Glutamatergic neuron (in vitro differentiated cells): ENCODE results near the gene FSTL1. TPM values are rescaled to one million over a fixed set of nuclear protein-coding genes. Genes with fewer than 3 reads are reported as not detected.

Source experiments
- DNase-seq: peaks from one replicate; pipeline ENCODE4 v3.0.0; 2022
- H3K27ac Mint-ChIP-seq: one replicate; pipeline ENCODE4 v1.8.0; 2020; ENCODE audit warnings: mild to moderate bottlenecking, mixed read lengths, inconsistent platforms; ENCODE audit not compliant: unreplicated experiment
- H3K27me3 Mint-ChIP-seq: one replicate; pipeline ENCODE4 v1.8.0; 2020; ENCODE audit warnings: mild to moderate bottlenecking, moderate library complexity, mixed read lengths, inconsistent platforms; ENCODE audit not compliant: unreplicated experiment
- H3K36me3 Mint-ChIP-seq: one replicate; pipeline ENCODE4 v1.8.0; 2020; ENCODE audit warnings: mild to moderate bottlenecking, mixed read lengths, inconsistent platforms; ENCODE audit not compliant: unreplicated experiment
- H3K4me1 Mint-ChIP-seq: one replicate; pipeline ENCODE4 v1.8.0; 2020; ENCODE audit warnings: mild to moderate bottlenecking, low read depth, mixed read lengths, inconsistent platforms; ENCODE audit not compliant: unreplicated experiment
- H3K4me3 Mint-ChIP-seq: one replicate; pipeline ENCODE4 v1.8.0; 2020; ENCODE audit warnings: mild to moderate bottlenecking, mixed read lengths, inconsistent platforms; ENCODE audit not compliant: unreplicated experiment
- H3K9me3 Mint-ChIP-seq: one replicate; pipeline ENCODE4 v1.8.0; 2020; ENCODE audit warnings: mild to moderate bottlenecking, moderate library complexity, mixed read lengths, inconsistent platforms; ENCODE audit not compliant: unreplicated experiment
- total RNA-seq: library from RNA; stranded (reverse); fragmentation: NEBNext Ultra II Directional; extraction: Animal tissue kit (Norgen Biotek cat#: 25700); gene quantifications from one replicate; pipeline ENCODE4 v1.2.1, GENCODE V29; 2021; ENCODE audit not compliant: unreplicated experiment
- TF ChIP-seq, protein P1 (sequence below): fragments of 200-600 bp; sonication (generic); IDR thresholded peaks from one replicate; pipeline ENCODE4 v1.5.0; 2021; ENCODE audit not compliant: partially characterized antibody, unreplicated experiment

The FSTL1 gene
- total RNA-seq, 1 donor from 2014 or later: 206 TPM

DNA sequence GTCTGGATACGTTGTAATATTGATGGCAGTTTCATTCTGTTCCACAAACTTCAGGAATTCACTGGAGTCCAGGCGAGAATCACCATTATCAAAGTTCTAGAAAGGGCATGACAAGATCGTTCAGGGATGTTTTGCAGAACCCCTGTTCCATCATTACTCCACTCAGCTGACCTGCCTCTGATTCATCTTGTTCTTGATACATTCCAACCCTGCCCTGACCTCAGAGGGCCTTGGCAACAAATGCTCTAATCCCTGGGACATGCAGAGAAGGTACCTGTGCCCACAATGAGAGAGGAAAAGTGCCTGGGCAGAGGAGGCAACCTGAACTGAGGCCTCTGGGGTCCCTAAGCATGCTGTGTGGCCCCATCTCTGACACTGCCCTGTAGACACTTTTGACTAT, 45.9 kb downstream of the FSTL1 start:
- H3K27me3 Mint-ChIP-seq: no peaks in the 10 kb centered on the region
- peaks cover 4% of the 10 kb centered on the region for H3K36me3 Mint-ChIP-seq
- no peaks in the 10 kb centered on the region for H3K4me1 Mint-ChIP-seq
- H3K9me3 Mint-ChIP-seq: no peaks in the 10 kb centered on the region
- TF ChIP-seq, protein P1, sequence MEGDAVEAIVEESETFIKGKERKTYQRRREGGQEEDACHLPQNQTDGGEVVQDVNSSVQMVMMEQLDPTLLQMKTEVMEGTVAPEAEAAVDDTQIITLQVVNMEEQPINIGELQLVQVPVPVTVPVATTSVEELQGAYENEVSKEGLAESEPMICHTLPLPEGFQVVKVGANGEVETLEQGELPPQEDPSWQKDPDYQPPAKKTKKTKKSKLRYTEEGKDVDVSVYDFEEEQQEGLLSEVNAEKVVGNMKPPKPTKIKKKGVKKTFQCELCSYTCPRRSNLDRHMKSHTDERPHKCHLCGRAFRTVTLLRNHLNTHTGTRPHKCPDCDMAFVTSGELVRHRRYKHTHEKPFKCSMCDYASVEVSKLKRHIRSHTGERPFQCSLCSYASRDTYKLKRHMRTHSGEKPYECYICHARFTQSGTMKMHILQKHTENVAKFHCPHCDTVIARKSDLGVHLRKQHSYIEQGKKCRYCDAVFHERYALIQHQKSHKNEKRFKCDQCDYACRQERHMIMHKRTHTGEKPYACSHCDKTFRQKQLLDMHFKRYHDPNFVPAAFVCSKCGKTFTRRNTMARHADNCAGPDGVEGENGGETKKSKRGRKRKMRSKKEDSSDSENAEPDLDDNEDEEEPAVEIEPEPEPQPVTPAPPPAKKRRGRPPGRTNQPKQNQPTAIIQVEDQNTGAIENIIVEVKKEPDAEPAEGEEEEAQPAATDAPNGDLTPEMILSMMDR: no peak
- no peak overlapping the region for H3K27ac Mint-ChIP-seq
- DNase-seq: no peak
- no peak overlapping the region for H3K4me3 Mint-ChIP-seq

DNA sequence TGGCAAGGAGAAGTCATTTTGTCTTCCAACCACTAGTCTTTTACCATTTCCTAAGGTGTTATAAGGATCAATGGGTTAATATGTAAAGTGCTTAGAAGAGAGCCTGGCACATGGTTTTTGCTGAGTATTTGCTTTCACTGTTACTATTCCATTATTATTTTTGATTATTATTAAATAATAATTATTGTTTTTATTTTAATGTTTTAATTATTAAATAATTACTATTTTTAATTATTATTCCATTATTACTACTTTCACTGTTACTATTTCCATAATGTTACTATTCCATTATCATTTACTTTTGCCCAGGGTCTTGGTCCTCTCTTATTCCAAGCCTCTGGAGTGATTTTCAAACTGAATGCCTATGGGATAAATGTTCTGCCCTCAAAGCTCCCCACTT, 48.5 kb downstream of the FSTL1 start:
- TF ChIP-seq, protein P1: no peak
- Mint-ChIP-seq H3K4me3 (no peak overlapping the region), H3K27ac (no peak overlapping the region), H3K27me3 (no peaks in the 10 kb centered on the region), H3K36me3 (peaks cover 4% of the 10 kb centered on the region), H3K4me1 (no peaks in the 10 kb centered on the region), H3K9me3 (no peaks in the 10 kb centered on the region)
- DNase-seq: no peak

DNA sequence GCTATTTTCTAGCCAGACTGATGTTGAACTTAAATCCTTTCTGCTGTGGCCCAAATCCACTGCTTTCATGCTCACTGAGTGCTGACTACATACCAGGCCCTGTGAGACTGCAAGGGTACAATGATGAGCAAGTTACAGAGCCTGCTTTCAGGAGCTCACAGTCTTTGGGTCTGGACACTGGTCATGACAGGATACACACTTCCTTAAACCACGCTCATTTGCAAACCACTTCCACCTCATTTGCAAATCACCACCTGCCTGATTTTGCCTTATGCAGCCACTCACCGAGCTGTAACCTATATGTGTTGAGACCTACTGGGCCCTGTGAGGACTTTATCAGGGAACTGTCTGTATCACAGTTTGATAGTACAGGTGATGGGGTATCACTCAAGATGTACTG, 51.4 kb downstream of the FSTL1 start:
- Mint-ChIP-seq H3K36me3 (peaks cover 4% of the 10 kb centered on the region), H3K27ac (no peak overlapping the region), H3K27me3 (no peaks in the 10 kb centered on the region), H3K4me3 (no peak overlapping the region), H3K4me1 (no peaks in the 10 kb centered on the region), H3K9me3 (no peaks in the 10 kb centered on the region)
- no peak for DNase-seq
- TF ChIP-seq, protein P1: no peak

DNA sequence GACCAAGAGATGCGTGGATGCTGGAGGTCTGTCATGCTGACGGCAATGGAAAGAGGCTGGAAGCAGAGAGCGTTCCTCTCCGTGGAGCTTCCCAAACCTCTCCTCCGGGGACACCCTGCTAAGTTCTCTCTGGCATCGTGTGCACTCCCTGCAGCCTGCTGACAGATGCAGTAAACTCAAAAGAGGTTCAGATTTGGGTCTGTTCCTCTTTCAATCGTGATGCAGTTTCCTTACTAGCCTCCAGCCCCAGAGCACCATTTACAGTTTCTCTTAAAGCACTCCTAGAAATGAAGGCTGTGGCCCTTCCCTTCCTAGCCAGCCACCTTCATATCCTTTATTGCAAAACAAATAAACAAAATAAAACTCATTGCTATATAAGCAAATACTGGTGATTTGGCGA, 54.3 kb downstream of the FSTL1 start:
- no peak overlapping the region for H3K4me3 Mint-ChIP-seq
- peaks cover 4% of the 10 kb centered on the region for H3K36me3 Mint-ChIP-seq
- no peak overlapping the region for H3K27ac Mint-ChIP-seq
- no peaks in the 10 kb centered on the region for H3K9me3 Mint-ChIP-seq
- no peaks in the 10 kb centered on the region for H3K27me3 Mint-ChIP-seq
- DNase-seq: no peak
- TF ChIP-seq, protein P1: no peak
- H3K4me1 Mint-ChIP-seq: no peaks in the 10 kb centered on the region

DNA sequence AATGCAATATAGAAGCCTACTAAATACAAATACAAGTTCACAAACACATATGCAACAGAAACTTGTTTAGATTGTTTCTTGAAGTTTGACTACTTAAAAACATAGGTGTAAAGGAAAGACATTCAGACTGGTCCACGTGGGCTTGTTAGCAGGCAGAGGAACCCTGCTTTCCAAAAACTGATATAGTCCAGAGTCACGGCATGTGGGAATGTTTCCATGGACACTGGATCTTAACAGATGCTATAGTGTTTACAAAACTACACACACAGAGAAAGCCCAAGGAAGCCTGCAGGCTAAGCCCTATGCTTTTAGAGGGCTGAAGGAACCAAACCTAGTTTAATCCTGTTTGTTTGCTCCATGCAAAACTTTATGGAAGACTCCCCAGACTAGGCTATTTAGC, 56.4 kb downstream of the FSTL1 start:
- no peak for DNase-seq
- no peaks in the 10 kb centered on the region for H3K36me3 Mint-ChIP-seq
- no peaks in the 10 kb centered on the region for H3K4me1 Mint-ChIP-seq
- peaks cover 2% of the 10 kb centered on the region for H3K27me3 Mint-ChIP-seq
- TF ChIP-seq, protein P1: no peak
- H3K9me3 Mint-ChIP-seq: no peaks in the 10 kb centered on the region
- H3K4me3 Mint-ChIP-seq: no peak overlapping the region
- H3K27ac Mint-ChIP-seq: no peak overlapping the region
